NCI-H2107 treated with DMSO at 0.1 percent for 48 hours (cell line): ENCODE results near the gene ATP6V1G2.

ENCODE experiments used
- DNase-seq: peaks from one replicate; lab custom pipeline; 2025; ENCODE audit not compliant: unreplicated experiment; lab: John Stamatoyannopoulos, UW

Gene ATP6V1G2

DNA sequence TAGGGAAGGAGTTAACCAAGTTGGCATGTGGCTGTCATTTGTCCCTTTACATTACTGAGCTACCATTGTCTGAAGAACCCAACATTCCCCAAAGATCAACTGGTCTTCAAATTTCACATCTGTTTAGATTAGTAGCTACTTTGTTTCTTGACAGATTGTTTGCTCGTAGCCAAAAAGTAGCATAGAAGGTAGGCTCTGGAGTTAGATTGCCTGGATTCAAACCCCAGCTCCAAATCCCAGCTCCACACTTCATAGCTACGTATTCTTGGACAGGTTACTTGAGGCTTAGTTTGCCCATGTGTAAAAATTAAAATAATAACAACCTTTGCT lies 2.1 kb upstream of the ATP6V1G2 start:
- DNase-seq: no peak

- no peak for DNase-seq
Measured at GRCh38 chr6:31547727-31548543, 1.5 kb upstream of the ATP6V1G2 start.

DNA sequence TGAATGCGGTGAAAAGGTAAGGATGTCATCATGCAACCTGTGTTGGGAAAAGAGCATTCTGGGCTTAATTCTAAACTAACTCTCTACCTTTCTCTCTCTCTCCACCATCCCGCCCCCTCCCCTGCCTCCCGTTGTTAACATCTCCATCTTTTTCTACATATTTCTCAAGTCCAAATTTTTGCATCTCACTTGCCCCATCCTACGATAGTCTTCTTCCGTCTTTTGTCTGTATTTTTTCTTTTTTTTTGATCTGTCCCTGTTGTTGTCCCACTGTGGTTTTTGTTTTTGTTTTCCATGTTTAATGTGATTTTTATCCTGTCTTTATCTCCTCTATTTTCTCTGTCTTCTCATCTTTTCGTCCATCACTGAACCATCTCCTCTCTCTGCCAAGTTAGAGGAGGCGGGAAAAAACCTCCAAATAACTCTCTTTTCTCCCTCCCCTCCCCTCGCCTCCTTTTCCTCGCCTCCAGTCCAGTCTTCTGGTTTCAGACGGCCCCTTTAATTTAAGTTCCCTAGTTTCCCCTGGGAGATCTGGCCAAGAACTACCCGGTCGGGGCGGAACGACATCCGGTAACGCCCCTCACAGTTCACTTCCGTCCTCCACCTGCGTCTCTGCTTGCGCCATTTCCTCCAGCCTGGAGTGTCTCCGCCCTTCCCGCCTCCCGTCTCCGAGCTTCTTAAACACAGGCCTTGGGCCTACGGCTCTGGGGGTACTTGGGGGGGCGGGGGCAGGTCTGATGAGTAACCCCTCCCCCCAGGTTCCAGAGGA lies 734 bp upstream of the ATP6V1G2 start, which contains the start of gene NFKBIL1:
Gene NFKBIL1, plus strand, starts transcription at position 651 of the 769 bp plus-strand sequence. Its CDS starts 87 bp downstream, at position 738.
- peak; percentile 80 for DNase-seq

DNA sequence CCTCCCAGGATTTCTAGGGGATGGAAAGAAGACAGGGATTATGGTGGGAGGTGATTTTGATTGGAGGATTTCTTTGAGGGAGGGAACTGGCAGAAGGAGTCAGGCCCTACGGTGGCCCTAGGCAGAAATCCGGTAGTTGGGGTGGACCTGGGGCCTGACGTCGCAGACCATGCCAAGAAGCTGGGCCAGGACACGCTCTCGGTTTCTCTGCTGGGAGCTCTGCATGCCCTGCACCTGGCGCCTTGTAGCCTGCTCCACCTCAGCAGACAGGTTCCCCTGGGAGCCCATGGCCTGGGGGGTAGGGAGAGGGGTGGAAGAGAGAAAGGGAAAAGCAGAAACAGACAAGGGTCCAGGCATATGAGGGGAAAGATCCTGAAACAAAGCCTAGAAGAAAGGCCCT lies 1.1 kb downstream of the ATP6V1G2 start:
- DNase-seq: no peak

DNA sequence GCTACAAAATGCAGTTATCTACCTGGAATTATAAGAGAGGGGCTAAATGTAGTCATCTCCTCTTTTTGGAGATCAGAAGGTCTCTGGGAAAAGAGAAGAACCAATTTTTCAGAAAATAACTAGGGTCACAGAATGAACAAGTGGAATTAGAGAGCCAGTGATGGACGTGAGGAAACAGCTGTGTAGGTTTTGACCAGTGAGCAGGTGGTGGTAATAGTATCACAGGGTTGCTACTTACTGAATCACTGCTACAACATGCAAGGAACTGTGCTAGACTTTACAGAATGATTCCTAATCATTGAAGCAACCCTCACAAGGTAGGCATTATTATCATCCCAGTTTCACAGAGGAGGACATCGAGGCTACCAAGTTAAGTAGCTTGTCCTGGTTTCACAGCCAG lies 1.7 kb downstream of the ATP6V1G2 start:
- no peak for DNase-seq

GRCh38 chr6:31543639-31544038 lies 2.8 kb downstream of the ATP6V1G2 start:
- DNase-seq: no peak

DNA sequence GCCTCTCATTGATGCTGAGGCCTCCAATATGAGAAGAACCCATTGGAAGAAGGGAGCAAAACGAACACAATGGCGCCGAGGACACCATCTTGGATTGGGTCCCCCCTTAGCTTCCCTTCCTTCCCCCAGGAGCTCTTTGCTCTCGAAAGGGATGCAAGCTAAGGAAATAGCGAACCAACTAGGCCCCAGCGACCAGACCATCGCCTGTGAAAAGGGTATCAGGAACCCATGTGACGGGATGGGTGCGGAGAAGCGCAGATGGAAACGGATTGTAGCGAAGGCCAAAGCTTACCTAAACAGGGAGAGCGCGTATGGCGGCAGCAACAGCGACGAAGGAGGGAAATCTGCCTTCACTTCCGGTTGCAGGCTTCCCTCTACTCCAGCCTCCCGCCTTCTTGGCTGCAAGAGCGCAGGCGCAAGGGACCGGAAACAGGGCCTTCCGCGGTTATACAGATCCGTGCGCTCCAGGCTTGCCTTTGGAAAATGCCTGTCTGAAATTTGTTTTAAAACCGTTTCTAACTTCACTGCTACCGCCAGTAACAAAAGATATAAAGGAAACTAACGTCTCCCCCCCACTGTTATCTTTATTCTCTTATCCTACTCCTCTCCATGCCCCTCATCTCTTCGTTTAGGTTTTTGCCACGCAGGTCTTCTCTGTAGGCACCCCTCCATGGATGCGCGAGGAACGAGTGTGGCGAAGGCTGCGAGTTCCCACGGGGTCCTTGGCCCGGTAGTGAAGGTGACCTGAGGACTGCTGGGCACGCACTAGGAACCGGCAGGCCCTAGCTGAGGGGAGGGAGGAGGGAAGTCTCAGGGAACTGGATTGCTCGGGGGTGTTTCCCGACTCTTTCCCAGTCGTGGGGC lies 4.5 kb downstream of the ATP6V1G2 start, which contains the start of gene DDX39B:
Gene DDX39B, minus strand, starts transcription at position 346 of the 864 bp plus-strand sequence. CDS start 1,471 bp downstream, outside the sequence.
- peak; percentile 91 for DNase-seq

DNA sequence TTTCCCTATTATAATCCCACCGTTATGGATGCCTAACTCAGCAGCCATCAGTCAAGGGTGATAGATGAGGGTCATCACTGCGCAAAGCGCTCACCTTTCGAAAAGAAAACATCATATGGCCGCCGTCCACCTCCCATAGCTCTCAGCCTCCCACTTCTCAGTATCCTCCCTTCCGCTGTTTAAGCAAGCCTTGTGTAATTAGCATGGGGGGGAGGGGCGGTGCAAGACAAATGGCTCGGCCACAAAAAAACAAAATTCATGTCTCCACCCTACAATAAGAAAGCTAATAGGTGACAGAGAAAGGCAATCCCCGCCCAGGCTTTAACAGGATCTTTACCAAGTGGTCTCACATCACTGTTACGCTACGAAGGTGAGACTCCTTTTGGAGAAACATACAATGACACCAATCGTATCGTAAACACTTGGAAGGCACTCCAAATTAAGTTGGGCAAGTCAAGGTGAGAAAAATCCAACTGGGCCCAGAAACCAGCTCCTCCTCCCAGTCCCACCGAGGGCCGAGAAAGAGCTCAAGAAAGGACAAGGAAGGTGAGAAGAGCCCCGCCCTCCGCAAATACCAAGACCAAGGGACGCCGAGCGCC lies 5.2 kb downstream of the ATP6V1G2 start:
- no peak for DNase-seq

DNA sequence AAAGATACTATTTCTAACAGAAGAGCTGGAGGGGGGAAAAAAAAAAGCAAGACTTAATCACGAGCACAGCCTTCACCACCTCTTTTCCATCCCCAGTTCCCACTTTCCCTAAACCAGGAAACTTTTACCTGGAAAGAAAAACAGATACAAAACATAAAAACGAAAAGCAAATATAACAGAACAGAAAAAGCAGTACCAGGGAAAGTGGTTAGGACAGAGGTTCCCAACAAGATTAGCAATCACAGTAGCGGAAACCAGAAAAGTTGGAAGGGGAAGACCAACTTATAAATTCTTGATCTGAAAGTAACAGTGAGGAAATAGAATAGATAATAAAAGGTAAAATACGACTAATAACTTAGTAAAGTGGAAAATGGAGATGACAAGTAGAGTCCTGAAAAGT lies 5.8 kb downstream of the ATP6V1G2 start:
- DNase-seq: no peak

DNA sequence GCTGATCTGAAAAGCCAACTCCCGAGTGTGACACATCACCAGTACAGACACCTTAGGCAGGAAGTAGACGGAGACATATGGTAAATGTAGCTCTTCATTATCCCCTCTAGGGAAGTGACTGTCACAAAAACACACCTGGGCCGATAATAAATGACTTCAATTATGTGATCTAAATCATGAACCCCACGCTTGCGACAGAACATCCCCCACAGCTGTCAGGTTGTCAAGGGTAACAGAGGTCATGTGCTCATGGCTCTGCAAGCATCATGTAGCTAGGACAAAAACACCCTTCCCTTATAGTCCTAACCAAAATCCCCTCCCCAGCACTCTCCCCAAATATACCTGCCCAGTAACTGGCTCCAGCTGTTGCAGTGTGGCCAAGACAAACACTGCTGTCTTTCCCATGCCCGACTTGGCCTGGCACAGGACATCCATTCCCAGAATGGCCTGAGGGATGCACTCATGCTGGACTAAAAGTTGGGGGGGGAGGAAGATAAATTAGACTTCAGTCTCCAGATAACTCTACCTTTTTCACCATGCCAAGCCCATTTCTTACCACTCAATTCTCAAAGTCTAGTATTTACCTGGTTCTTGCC lies 7.5 kb downstream of the ATP6V1G2 start:
- DNase-seq: no peak

DNA sequence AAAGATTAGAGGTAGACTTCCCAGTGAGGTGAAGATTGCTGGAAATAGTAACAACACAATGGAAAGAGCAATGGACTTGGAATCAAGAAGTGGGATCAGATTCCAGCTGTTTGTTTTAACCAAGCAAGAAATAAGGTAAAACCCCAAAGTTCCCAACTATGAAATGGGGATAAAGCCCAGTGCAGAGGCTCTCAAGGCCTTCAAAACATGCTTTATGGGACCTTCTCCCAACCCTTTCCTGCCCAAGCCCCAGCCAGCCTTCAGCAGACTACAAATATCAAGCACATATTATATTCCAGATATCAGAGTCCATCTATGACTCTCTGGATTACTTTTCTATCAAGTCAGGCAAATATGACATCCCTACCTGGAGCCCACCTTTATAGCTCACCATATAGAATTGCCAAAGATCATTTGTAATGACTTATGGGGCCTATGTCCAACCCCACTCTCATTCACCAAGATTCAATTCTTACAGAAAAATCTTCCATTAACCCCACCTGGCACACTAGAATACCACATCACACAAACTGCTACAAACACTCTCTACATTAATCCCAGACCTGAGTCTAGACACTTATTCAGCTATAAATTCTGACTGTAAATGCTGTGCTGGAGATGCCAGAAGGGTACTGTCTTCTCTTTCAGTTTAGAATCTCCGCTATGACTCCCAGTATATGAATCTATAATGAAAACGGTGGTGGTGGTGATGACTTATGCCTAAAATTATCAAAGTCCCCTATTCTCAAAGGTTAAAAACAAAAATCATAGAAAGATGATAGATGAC lies 10.7 kb downstream of the ATP6V1G2 start:
- no peak for DNase-seq

DNA sequence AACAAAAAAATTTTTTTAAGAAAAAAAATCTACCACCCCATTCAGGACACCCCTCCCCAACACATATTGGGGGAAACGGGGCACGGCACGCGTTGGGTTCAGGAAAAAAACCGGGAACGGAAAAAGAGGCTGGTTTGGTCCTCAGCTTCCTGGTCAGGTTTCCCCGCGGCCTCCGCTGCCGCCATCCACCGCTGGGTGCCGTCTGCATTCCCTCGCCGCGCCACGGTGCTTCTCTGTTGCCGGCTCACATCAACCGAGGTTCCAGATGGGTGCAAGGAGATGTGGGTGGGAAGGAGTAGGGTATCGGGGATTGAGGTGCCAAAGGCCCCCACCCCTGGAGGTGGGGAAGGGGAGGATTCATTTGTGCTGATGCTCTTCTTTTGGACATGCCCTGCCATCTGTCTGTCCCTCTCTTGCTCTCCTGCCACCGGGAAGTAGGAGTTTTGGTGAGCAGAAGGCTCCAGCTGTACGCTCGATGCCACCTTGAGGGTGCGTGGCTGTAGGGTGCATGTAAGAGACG lies 11.8 kb downstream of the ATP6V1G2 start:
- no peak for DNase-seq

DNA sequence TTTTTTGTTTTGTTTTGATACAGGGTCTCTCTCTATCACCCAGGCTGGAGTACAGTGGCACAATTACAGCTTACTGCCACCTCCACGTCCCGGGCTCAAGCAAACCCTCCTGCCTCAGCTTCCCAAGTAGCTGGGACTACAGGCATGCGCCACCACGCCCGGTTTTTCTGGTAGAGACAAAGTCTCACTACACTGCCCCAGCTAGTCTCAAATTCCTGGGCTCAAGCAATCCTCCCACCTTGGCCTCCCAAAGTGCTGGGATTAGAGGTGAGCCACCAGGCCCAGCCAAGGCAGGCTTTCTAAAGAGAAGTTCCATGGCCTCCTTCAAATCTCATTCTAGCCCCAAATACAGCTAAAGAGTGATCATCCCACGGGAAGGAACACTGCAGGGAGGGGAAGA lies 12.4 kb downstream of the ATP6V1G2 start:
- DNase-seq: no peak

- no peak for DNase-seq
Measured at GRCh38 chr6:31533455-31533841, 13.0 kb downstream of the ATP6V1G2 start.

- DNase-seq: no peak
Measured at GRCh38 chr6:31532644-31533454, 13.6 kb downstream of the ATP6V1G2 start.

DNA sequence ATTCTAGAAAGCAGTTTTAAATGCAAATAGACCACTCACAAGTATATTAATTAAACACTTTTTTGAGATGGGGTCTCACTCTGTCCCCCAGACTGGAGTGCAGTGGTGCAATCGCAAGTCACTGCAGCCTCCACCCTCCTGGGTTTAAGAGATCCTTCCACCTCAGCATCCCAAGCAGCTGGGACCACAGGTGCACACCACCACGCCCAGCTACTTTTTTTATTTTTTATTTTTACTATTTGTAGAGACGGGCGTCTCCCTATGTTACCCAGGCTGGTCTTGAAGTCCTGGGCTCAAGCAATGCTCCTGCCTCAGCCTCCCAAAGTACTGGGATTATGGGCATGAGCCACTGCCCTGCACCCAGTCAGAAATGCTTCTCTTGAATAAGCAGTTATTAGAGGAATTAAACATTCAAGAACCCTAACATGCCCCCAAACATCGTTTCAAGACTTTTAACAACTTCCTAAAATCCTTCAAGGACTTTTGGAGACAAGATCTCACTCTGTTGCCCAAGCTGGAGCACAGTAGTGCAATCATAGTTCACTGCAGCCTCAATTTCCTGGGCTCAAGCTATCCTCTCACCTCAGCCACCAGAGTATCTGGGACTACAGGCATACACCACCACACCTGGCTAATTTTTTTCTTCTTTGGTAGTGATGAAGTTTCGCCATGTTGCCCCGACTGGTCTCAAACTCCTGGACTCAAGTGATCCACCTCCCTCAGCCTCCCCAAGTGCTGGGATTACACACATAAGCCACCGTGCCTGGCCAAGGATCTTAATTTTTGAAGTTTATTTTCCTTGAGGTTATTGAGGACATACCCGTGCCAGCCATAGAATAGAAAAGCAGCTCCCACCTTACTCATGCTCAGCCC lies 14.4 kb downstream of the ATP6V1G2 start:
- no peak for DNase-seq

DNA sequence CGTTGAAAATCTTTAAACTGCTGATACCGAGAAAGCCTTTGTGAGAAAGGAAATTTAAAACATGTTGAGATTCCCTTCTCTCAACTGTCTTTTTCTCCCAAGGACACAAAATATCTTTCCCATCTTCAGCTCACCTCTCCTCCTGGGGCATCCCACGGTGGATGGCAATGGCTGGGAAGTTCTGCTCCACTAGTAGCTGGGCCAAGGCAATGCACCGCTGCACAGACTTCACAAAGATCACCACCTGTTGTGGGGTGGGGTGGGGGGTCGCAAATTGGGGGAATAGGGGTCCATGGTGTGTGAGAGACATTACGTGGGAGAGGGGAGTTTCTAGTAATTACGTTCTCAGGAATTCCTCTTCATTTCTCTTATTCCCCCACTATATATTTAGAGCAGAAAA lies 15.2 kb downstream of the ATP6V1G2 start:
- no peak for DNase-seq

DNA sequence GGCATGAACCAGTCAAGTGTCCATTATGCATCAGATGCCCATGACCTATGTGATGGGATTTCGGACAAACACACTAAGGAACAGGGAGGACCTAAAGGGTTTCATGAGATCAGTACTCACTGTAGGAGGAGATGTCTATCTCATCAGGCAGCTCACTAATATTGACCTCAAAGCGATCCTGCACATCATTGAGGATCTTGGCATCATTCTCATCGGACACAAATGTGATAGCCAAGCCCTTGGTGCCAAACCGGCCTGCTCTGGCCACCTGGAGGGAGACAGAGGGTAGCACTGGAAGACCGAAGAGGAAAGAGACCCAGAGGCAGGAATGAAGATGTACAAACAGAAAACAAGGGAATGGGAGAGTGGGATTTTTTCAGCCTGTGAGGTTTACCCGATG lies 15.7 kb downstream of the ATP6V1G2 start:
- DNase-seq: no peak
